Measurements from ENCODE around the gene IKZF4. TPM values are rescaled to one million over a fixed set of nuclear protein-coding genes. Genes with fewer than 3 reads are reported as not detected.

Gene IKZF4
- total and polyA plus RNA-seq, 10 of the 15 experiments (the other 5 are each of a cell fraction or from before 2014, with no cell fraction given), result 0.74 to 5.5 (median 1.1) TPM

DNA sequence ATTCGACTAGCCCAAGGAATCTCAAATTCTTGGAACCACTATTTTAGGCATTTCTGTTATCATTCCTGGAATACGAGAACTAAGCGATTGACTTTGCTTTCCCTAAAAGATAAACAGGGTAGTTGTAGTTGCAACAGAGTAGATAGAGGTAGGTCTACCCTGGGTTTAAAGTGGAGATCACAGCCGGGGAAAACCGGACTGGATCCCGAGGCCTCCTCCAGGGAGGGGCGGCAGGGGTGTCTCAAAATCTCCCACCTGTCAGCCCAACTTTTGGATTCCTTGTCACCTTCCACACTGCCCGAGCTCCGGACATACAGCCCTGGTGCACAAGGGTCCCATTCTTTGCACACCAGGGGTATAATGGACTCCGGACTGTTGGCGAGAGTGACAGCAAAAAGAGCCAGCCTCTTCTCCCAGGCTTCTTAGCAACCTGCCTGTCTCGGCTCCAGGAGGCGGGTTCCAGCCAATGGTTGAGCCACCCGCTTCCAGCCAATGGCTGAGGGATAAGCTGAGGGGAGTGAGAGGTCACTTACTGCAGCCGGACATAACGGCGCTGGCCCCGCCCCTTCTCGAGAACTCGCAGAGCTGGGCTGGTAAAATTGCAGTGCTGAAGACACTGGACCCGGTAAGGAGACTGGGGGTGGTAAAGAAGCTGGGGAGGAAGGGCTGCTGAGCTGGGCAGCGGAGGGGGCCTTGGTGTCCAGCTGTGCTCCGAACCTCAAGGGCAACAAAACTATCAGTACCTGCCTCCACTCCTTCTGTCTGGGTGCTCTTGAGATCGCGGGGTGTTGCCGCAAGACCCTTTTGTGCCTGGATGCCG, 23.9 kb upstream of the IKZF4 start, which contains the start of gene SUOX (continued):
- no peak for TF ChIP-seq CBX5 (IDR thresholded peaks at IDR 0.05; ENCODE audit: low read depth)
- TF ChIP-seq SMAD5 (IDR thresholded peaks at IDR 0.05; ENCODE audit: low read depth), result 0 out of 2 replicates have a peak, but pooled peaks have one; percentile 10
- peak; percentile 20; the same call in 1 of the 2 replicates for TF ChIP-seq NFYA (IDR thresholded peaks at IDR 0.05; ENCODE audit: borderline replicate concordance, low read depth, low read length)
- peak; percentile 72 for TF ChIP-seq POLR2A (IDR thresholded peaks at IDR 0.05; ENCODE audit: low read depth, low read length)
- no peak for TF ChIP-seq SMAD1 (IDR thresholded peaks at IDR 0.05; ENCODE audit: low read depth, partially characterized antibody)
- TF ChIP-seq ZNF24 (IDR thresholded peaks at IDR 0.05), result no peak
- peak; percentile 98 for TF ChIP-seq PKNOX1 (IDR thresholded peaks at IDR 0.05)
- no peak for TF ChIP-seq ZNF592 (IDR thresholded peaks at IDR 0.05)
- peak; percentile 84 for TF ChIP-seq CHD2 (IDR thresholded peaks at IDR 0.05; ENCODE audit: borderline replicate concordance, low read depth, low read length)
- 0 out of 2 replicates have a peak, but pooled peaks have one; percentile 15 for TF ChIP-seq MLLT1 (IDR thresholded peaks at IDR 0.05)
- TF ChIP-seq NBN (IDR thresholded peaks at IDR 0.05), result 0 out of 2 replicates have a peak, but pooled peaks have one; percentile 0
- TF ChIP-seq RAD51 (IDR thresholded peaks at IDR 0.05), result no peak
- no peak for TF ChIP-seq BCL11A (IDR thresholded peaks at IDR 0.05; ENCODE audit: low read depth, low read length)
- TF ChIP-seq NFIC (IDR thresholded peaks at IDR 0.05; ENCODE audit: low read depth, low read length), result no peak
- TF ChIP-seq NR2C1 (IDR thresholded peaks at IDR 0.05), result peak; percentile 61; the same call in 1 of the 2 replicates
- 0 out of 2 replicates have a peak, but pooled peaks have one; percentile 20 for TF ChIP-seq GATAD2B (conservative IDR thresholded peaks at IDR 0.05; ENCODE audit: low read depth)
- TF ChIP-seq PAX8 (IDR thresholded peaks at IDR 0.05), result 0 out of 2 replicates have a peak, but pooled peaks have one; percentile 46
- 0 out of 2 replicates have a peak, but pooled peaks have one; percentile 7 for TF ChIP-seq RB1 (IDR thresholded peaks at IDR 0.05; ENCODE audit: borderline replicate concordance)
- no peak for TF ChIP-seq MEF2A (IDR thresholded peaks at IDR 0.05; ENCODE audit: insufficient read depth, low read depth, low read length)
- TF ChIP-seq RELA (IDR thresholded peaks at IDR 0.05; ENCODE audit: borderline replicate concordance, partially characterized antibody), result no peak
- TF ChIP-seq RFX5 (IDR thresholded peaks at IDR 0.05; ENCODE audit: low read depth, low read length), result peak; percentile 95

Data from GM12878 (cell line).